Natural killer cell treated with Interleukin-12 subunit alpha and Interleukin-12 subunit beta and Interleukin-15 and Interleukin-18, amount 100 ng/mL, for 72 hours (primary cell): ENCODE data around the gene TAS2R46. TPM values are rescaled to one million over a fixed set of nuclear protein-coding genes. Genes with fewer than 3 reads are reported as not detected.
"Not testable (repeated sequence)": the region's sequence is repeated elsewhere in the genome, so short reads cannot be mapped to it uniquely, and the experiment has no call there.

Source experiments
- ATAC-seq, 2 donors: fragments of 150-1000 bp; cut with Tn5 transposase in 1 of 2; sonication (Bioruptor Pico), chemical (Tn5 transposase) in 1 of 2; 2 replicates each; pipeline ENCODE4 v1.10.0; 2021
- DNase-seq: peaks from one replicate; pipeline ENCODE4 v3.0.0; 2022; ENCODE audit warnings: low spot score
- H3K27ac Mint-ChIP-seq, 2 donors: 1 replicate in 1 of 2; 2 replicates in 1 of 2; pipeline ENCODE4 v1.8.0; 2022; ENCODE audit warnings: mixed read lengths in 2 of 2, mild to moderate bottlenecking in 1 of 2, moderate library complexity in 1 of 2
- H3K27me3 Mint-ChIP-seq, 2 donors: 1 replicate in 1 of 2; 2 replicates in 1 of 2; pipeline ENCODE4 v1.8.0; 2022; ENCODE audit warnings: mixed read lengths in 2 of 2
- H3K36me3 Mint-ChIP-seq: one replicate; pipeline ENCODE4 v1.8.0; 2022; ENCODE audit warnings: mixed read lengths
- H3K4me1 Mint-ChIP-seq, 2 donors: 1 replicate in 1 of 2; 2 replicates in 1 of 2; pipeline ENCODE4 v1.8.0; 2022; ENCODE audit warnings: low read depth in 2 of 2, mixed read lengths in 2 of 2, mild to moderate bottlenecking in 1 of 2
- H3K4me3 Mint-ChIP-seq: one replicate; pipeline ENCODE4 v1.8.0; 2022; ENCODE audit warnings: mixed read lengths
- H3K9me3 Mint-ChIP-seq: 2 replicates; pipeline ENCODE4 v1.8.0; 2022; ENCODE audit warnings: mixed read lengths
- total RNA-seq, 2 donors: library from RNA; stranded (reverse); gene quantifications; one replicate each; pipeline ENCODE4 v1.2.3, GENCODE V29; 2022

TAS2R46 gene, protein sequence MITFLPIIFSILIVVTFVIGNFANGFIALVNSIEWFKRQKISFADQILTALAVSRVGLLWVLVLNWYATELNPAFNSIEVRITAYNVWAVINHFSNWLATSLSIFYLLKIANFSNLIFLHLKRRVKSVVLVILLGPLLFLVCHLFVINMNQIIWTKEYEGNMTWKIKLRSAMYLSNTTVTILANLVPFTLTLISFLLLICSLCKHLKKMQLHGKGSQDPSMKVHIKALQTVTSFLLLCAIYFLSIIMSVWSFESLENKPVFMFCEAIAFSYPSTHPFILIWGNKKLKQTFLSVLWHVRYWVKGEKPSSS
- total RNA-seq: 1 to 10 TPM; 1.5 to 5.6 TPM

DNA sequence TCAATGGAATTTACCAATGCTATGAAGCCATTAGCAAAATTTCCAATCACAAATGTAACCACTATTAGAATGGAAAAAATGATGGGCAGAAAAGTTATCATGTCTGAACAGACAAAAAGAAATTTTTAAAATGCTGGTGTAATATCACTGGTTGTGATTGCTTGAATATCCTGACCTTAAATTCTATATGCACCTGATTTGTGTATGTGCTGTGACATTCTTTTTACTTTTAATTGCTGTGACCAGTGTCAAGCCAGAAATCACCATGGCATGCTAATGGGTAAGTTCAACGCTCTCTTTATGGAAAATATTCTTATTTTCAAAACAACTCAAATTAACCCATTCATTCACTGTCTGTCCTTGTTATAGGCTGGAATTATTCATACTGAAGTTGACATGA is at the start of gene TAS2R46:
Gene TAS2R46 (minus strand): TSS at position 101 of the 400 bp plus-strand sequence. CDS start 0 bp downstream, at position 101.
- not testable (repeated sequence) for DNase-seq, H3K27me3 Mint-ChIP-seq, H3K36me3 Mint-ChIP-seq, ATAC-seq, H3K4me3 Mint-ChIP-seq, H3K27ac Mint-ChIP-seq, H3K9me3 Mint-ChIP-seq
- peaks cover 8 to 15% of the 10 kb centered on the region in 2 donors for H3K4me1 Mint-ChIP-seq

DNA sequence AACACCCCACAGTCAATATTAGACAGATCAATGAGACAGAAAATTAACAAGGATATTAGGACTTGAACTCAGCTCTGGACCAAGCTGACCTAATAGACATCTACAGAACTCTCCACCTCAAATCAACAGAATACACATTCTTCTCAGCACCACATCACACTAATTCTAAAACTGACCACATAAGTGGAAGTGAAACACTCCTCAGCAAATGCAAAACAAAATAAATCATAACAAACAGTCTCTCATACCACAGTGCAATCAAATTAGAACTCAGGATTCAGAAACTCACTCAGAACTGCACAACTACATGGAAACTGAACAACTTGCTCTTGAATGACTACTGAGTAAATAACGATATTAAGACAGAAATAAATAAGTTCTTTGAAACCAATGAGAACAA is 49.1 kb upstream of the TAS2R46 start:
- H3K4me1 Mint-ChIP-seq: peaks cover 56 to 61% of the 10 kb centered on the region in 2 donors
- H3K4me3 Mint-ChIP-seq: peak overlapping the region; percentile 26
- peaks cover 65% of the 10 kb centered on the region for H3K36me3 Mint-ChIP-seq

DNA sequence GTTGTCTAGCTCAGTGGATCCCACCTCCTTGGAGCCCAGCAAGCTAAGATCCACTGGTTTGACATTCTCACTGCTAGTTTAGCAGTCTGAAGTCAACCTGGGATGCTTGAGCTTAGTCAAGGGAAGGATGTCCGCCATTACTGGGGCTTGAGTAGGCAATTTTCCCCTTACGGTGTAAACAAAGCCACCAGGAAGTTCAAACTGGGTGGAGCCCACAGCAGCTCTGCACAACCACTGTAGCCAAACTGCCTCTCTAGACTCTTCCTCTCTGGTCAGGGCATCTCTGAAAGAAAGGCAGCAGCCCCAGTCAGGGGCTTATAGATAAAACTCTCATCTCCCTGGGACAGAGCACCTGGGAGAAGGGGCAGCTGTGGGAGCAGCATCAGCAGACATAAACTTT is 46.8 kb upstream of the TAS2R46 start:
- H3K27ac Mint-ChIP-seq: peak overlapping the region in 1 of 2 donors; percentile 40
- DNase-seq (no peak), ATAC-seq (no peak)
- H3K27me3 Mint-ChIP-seq: no peaks in the 10 kb centered on the region
- no peak overlapping the region for H3K4me3 Mint-ChIP-seq
- peaks cover 63% of the 10 kb centered on the region for H3K36me3 Mint-ChIP-seq
- H3K4me1 Mint-ChIP-seq: peaks cover 44 to 49% of the 10 kb centered on the region in 2 donors
- H3K9me3 Mint-ChIP-seq: peaks cover 8% of the 10 kb centered on the region

More for the DNA sequence above, 49.1 kb upstream of the TAS2R46 start:
- ATAC-seq, H3K9me3 Mint-ChIP-seq, DNase-seq, H3K27ac Mint-ChIP-seq, H3K27me3 Mint-ChIP-seq: not testable (repeated sequence)

DNA sequence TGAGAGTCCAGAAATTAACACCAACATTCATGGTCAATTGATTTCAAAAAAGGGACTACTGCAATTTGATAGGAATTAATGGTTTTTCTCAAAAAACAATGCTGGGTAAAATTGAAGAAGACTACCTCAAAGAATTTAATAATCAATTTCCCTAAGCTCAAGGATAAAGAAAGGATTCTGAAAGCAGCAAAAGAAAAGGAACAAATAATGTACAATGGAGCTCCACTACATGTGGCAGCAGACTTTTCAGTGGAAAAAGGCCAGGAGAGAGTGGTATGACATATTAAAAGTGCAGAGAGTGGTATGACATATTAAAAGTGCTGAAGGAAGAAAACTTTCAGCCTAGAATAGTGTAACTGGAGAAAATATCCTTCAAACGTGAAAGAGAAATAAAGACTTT is 45.6 kb upstream of the TAS2R46 start:
- no peaks in the 10 kb centered on the region for H3K27me3 Mint-ChIP-seq
- peaks cover 58% of the 10 kb centered on the region for H3K36me3 Mint-ChIP-seq
- ATAC-seq (no peak), DNase-seq (no peak)
- H3K4me3 Mint-ChIP-seq: no peak overlapping the region
- H3K9me3 Mint-ChIP-seq: peaks cover 8% of the 10 kb centered on the region
- peaks cover 33 to 40% of the 10 kb centered on the region in 2 donors for H3K4me1 Mint-ChIP-seq
- H3K27ac Mint-ChIP-seq: no peak overlapping the region

DNA sequence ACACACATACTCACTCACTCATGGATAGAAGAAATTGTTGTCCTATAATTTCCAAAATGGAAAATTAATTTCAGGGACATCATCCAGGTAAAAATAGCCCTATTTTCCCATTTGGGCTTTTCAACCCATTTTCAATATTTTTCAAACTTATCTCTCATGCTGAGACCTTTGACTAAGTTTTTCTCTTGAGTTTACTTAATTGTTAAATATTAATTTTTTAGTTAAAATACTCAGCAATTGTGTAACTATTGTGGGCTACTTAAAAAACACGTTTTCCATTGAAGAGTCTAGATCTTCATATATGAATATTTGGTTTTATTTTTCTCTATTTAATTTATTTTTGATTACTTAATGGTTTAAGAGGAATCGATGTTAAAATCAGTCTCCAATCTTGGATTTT is 44.2 kb upstream of the TAS2R46 start:
- peaks cover 5% of the 10 kb centered on the region for H3K9me3 Mint-ChIP-seq
- no peaks in the 10 kb centered on the region for H3K27me3 Mint-ChIP-seq
- H3K27ac Mint-ChIP-seq: no peak overlapping the region
- no peak for DNase-seq
- H3K4me1 Mint-ChIP-seq: peaks cover 25 to 31% of the 10 kb centered on the region in 2 donors
- no peak overlapping the region for H3K4me3 Mint-ChIP-seq
- H3K36me3 Mint-ChIP-seq: peaks cover 48% of the 10 kb centered on the region
- no peak for ATAC-seq

DNA sequence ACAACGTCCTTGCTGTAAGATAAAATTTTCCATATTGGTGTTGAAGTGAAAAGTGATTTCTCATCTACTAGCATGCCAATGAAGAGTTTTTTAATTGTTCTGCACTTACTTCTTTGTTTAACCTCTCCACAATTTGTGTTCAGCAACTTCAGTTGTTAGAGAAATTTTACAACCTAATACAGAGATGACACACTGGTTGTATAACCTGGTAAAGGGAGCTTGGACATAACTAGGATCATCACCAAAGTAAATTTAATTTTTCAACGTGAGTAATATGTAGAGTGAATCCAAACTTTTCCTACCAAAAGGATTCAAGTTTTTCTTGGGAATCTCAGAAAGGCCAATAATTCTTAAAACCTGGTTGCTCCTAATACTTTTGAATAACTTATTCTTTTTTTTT is 43.5 kb upstream of the TAS2R46 start:
- H3K4me3 Mint-ChIP-seq: no peak overlapping the region
- H3K4me1 Mint-ChIP-seq: peaks cover 17 to 24% of the 10 kb centered on the region in 2 donors
- no peak for DNase-seq
- peaks cover 41% of the 10 kb centered on the region for H3K36me3 Mint-ChIP-seq
- no peaks in the 10 kb centered on the region for H3K27me3 Mint-ChIP-seq
- no peak for ATAC-seq
- no peak overlapping the region for H3K27ac Mint-ChIP-seq
- H3K9me3 Mint-ChIP-seq: peaks cover 3% of the 10 kb centered on the region

DNA sequence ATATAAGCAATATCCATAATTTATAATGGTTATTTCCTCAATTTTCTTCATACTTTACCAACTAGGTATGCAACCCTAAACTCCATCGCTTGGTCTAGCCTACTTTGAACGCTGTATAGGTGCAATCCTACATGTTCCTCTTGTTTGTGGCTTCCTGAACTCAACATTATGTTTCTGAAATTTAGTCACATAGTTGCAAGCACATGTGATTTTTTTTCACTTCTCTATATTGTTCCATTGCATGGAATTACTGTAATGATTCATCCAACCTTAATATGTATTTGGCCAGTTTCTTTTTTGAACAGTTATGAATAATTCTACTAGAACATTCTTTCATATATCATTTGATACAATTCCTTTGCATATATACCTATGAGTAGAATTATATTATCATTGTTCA is 32.8 kb upstream of the TAS2R46 start:
- H3K4me3 Mint-ChIP-seq, DNase-seq, H3K27ac Mint-ChIP-seq, H3K9me3 Mint-ChIP-seq, H3K27me3 Mint-ChIP-seq, H3K4me1 Mint-ChIP-seq: not testable (repeated sequence)
- peaks cover 16% of the 10 kb centered on the region for H3K36me3 Mint-ChIP-seq
- ATAC-seq: peak in 1 of 2 donors; percentile 70

DNA sequence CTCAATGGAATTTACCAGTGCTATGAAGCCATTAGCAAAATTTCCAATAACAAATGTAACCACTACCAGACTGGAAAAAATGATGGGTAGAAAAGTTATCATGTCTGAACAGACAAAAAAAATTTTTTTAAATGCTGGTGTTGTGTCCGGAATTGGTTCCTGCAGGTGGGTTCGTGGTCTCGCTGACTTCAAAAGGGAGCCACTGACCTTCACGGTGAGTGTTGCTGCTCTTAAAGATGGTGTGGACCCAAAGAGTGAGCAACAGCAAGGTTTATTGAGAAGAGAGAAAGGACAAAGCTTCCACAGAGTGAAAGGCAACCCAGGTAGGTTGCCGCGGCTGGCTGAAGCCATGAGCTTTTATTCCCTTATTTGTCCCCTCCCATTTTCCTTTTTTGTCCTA is 30.0 kb upstream of the TAS2R46 start, which contains the start of gene TAS2R43:
Gene TAS2R43 (minus strand): TSS at position 186 of the 400 bp plus-strand sequence. CDS start 84 bp downstream, at position 102.
- ATAC-seq: no peak
- no peaks in the 10 kb centered on the region for H3K9me3 Mint-ChIP-seq
- H3K4me3 Mint-ChIP-seq: no peak within 1 kb of the TSS
- peaks cover 11% of the 10 kb centered on the region for H3K36me3 Mint-ChIP-seq
- no peak for DNase-seq
- no peaks in the 10 kb centered on the region for H3K27me3 Mint-ChIP-seq
- H3K27ac Mint-ChIP-seq: no peak within 1 kb of the TSS
- peaks cover 0 to 4% of the 10 kb centered on the region in 2 donors for H3K4me1 Mint-ChIP-seq

DNA sequence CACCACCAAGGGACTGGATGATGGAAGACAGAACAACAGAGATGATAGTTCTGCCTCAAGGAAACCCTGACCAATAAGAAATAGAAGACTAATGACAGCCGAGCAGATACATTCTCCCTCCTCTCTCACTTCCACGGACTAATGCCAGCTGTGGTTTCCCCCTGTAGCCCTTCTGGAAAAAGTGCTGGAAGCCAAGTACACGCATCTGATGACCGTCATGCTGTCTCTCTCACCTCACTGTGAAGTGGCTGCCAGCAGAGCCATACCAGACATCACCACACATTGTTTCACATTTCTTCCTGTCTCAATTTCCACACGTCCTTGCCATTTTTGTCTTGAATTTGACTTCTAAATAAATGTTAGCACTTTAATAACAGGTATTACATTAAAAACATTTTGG is 27.2 kb upstream of the TAS2R46 start:
- Mint-ChIP-seq H3K4me3 (no peak overlapping the region), H3K36me3 (peaks cover 20% of the 10 kb centered on the region), H3K9me3 (no peaks in the 10 kb centered on the region), H3K27me3 (no peaks in the 10 kb centered on the region), H3K27ac (no peak overlapping the region), H3K4me1 (peaks cover 0 to 13% of the 10 kb centered on the region in 2 donors)
- ATAC-seq (no peak), DNase-seq (no peak)

DNA sequence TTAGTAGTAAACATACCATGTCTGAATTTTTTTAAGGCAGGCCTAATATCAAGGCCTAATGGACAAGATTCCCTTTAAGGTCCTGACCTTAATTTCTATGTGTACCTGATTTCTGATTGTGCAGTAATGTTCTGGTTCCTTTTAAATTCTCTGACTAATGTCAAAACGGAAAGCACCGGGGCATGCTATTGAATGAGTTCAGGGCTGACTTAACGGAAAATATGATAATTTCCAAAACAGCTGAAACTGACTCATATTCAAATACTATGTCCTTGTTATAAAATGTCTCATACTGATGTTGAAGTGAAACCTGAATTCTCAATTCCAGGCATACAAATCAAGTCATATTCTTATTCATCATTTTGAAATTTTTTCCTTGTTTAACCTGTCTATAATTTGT is 23.3 kb upstream of the TAS2R46 start:
- peak overlapping the region; percentile 56 for H3K4me3 Mint-ChIP-seq
- H3K9me3 Mint-ChIP-seq: peaks cover 4% of the 10 kb centered on the region
- no peaks in the 10 kb centered on the region for H3K27me3 Mint-ChIP-seq
- ATAC-seq: peak in 1 of 2 donors; percentile 89
- H3K36me3 Mint-ChIP-seq: peaks cover 24% of the 10 kb centered on the region
- no peak for DNase-seq
- peak overlapping the region in 1 of 2 donors; percentile 75 for H3K27ac Mint-ChIP-seq
- peaks cover 0 to 14% of the 10 kb centered on the region in 2 donors for H3K4me1 Mint-ChIP-seq

DNA sequence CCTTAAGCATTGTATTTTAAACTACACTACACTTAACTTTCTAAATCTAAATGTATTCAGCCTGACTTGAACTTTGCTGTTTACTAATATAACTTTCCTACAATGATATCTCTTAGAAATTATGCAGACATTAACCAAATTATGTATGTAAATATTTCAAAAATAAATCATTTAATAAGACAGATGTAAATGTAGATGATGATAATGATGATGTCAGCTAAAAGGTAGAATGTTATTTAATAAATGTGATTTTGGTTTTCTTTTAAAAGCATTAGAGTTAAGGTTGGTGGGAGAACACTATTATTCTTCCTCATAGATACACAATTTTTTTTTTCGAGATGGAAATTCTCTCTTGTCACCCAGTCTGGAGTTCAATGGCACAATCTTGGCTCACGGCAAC is 19.9 kb upstream of the TAS2R46 start:
- Mint-ChIP-seq H3K27ac (no peak overlapping the region), H3K4me3 (no peak overlapping the region), H3K27me3 (no peaks in the 10 kb centered on the region), H3K36me3 (peaks cover 26% of the 10 kb centered on the region), H3K9me3 (peaks cover 4% of the 10 kb centered on the region), H3K4me1 (peaks cover 0 to 18% of the 10 kb centered on the region in 2 donors)
- DNase-seq (no peak), ATAC-seq (no peak)

DNA sequence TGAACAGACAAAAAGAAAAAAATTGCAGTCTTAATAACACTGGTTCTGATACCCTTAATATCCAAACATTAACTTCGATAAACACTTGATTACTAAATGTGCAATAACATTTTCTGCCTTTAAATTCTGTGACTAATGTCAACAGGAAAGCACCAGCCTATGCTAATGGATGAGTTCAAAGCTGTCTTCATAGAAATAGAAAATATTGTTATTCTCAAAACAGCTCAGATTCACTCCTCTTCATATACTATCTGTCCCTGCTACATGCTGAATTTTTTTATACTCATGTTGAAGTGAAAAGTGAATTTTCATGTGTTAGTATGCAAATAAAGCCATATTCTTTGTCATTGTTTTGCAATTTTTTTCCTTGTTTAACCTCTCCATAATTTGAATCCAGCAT is 16.2 kb upstream of the TAS2R46 start:
- ATAC-seq: no peak
- H3K4me3 Mint-ChIP-seq: no peak overlapping the region
- peaks cover 4% of the 10 kb centered on the region for H3K9me3 Mint-ChIP-seq
- peaks cover 7 to 26% of the 10 kb centered on the region in 2 donors for H3K4me1 Mint-ChIP-seq
- H3K27ac Mint-ChIP-seq: no peak overlapping the region
- no peak for DNase-seq
- H3K27me3 Mint-ChIP-seq: no peaks in the 10 kb centered on the region
- H3K36me3 Mint-ChIP-seq: peaks cover 12% of the 10 kb centered on the region

DNA sequence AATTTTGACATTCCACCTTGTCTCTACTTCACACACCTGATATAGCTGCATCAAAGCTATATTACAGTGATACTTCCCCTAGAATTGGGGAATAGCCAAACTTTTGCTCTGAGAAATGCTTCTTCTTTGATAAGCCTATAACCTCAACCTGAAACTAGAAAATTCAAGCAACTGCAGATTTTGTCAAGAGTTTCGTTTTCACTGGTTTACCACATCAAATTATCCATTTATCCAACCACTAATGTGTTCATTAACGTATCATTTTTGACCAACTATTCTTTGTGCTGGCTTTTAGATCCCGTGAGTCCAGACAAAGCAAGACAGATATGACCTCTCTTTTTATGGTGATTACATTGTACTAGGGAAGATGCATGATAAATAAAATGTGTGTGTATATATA is 13.5 kb upstream of the TAS2R46 start:
- no peaks in the 10 kb centered on the region for H3K27me3 Mint-ChIP-seq
- H3K4me1 Mint-ChIP-seq: peaks cover 13 to 26% of the 10 kb centered on the region in 2 donors
- no peak for DNase-seq
- no peak overlapping the region for H3K27ac Mint-ChIP-seq
- H3K9me3 Mint-ChIP-seq: no peaks in the 10 kb centered on the region
- peaks cover 5% of the 10 kb centered on the region for H3K36me3 Mint-ChIP-seq
- H3K4me3 Mint-ChIP-seq: peak overlapping the region; percentile 18
- no peak for ATAC-seq

DNA sequence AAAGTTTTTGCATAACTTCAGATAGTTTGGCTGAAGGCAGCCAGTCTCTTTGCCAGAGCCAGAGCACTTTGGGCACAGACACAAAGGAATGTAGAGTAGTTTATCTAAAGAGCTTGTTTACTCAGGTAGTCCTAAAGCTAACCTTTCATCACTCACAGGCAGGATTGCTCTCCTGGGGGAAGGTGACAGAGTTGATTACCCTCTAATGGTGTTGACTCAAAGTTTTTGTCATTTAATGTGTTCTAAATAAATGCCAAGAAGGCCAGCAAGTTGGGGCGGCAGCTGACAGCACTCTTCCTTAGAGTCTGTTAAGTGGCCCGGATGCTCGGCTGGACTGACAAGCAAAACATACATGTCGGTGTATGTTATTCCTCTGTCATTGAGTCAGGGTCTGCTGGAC is 9.3 kb upstream of the TAS2R46 start:
- peaks cover 13 to 22% of the 10 kb centered on the region in 2 donors for H3K4me1 Mint-ChIP-seq
- DNase-seq: no peak
- no peaks in the 10 kb centered on the region for H3K27me3 Mint-ChIP-seq
- peaks cover 6% of the 10 kb centered on the region for H3K36me3 Mint-ChIP-seq
- no peak overlapping the region for H3K4me3 Mint-ChIP-seq
- H3K27ac Mint-ChIP-seq: no peak overlapping the region
- H3K9me3 Mint-ChIP-seq: no peaks in the 10 kb centered on the region
- no peak for ATAC-seq
